ENCODE results near the gene SFSWAP. TPM values are rescaled to one million over a fixed set of nuclear protein-coding genes. Genes with fewer than 3 reads are reported as not detected.
A peak's percentile ranks its signal among the peaks of the same experiment; 100 is the strongest.

The SFSWAP gene
- total RNA-seq, 1 experiment from 2014 or later, result 68.8 TPM

- intact Hi-C loops (cut with micrococcal nuclease), result no loop called here
- DNase-seq (ENCODE audit: unreplicated experiment), result peak; percentile 23
- Mint-ChIP-seq H3K27me3 (ENCODE audit: insufficient read depth, unreplicated experiment) (no peaks in the 10 kb centered on the region), H3K9me3 (ENCODE audit: unreplicated experiment) (no peaks in the 10 kb centered on the region), H3K4me1 (ENCODE audit: insufficient read depth, unreplicated experiment) (no peaks in the 10 kb centered on the region), H3K4me3 (ENCODE audit: unreplicated experiment) (no peak overlapping the region), H3K27ac (ENCODE audit: low read depth, unreplicated experiment) (no peak overlapping the region), H3K36me3 (ENCODE audit: insufficient read depth, unreplicated experiment) (peaks cover 86% of the 10 kb centered on the region)
- no TSS peak for BruUV-seq (replicated peaks)
- POLR2A ChIA-PET, result interaction anchor here (0.9 kb wide), 1 partner anchor 40 kb away, joined by 3 read pairs; no protein-coding TSS in a partner anchor
- TF ChIP-seq, protein P1, sequence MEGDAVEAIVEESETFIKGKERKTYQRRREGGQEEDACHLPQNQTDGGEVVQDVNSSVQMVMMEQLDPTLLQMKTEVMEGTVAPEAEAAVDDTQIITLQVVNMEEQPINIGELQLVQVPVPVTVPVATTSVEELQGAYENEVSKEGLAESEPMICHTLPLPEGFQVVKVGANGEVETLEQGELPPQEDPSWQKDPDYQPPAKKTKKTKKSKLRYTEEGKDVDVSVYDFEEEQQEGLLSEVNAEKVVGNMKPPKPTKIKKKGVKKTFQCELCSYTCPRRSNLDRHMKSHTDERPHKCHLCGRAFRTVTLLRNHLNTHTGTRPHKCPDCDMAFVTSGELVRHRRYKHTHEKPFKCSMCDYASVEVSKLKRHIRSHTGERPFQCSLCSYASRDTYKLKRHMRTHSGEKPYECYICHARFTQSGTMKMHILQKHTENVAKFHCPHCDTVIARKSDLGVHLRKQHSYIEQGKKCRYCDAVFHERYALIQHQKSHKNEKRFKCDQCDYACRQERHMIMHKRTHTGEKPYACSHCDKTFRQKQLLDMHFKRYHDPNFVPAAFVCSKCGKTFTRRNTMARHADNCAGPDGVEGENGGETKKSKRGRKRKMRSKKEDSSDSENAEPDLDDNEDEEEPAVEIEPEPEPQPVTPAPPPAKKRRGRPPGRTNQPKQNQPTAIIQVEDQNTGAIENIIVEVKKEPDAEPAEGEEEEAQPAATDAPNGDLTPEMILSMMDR (IDR thresholded peaks at IDR 0.05; ENCODE audit: unreplicated experiment), result no peak
- CTCF ChIA-PET, result interaction anchor here (0.7 to 1.0 kb wide), 5 partner anchors 12 to 704 kb away, joined by 3 to 5 read pairs (median 3); no protein-coding TSS in a partner anchor
Measured at GRCh38 chr12:131755305-131756113, 44.6 kb downstream of the SFSWAP start.

- H3K4me1 Mint-ChIP-seq (ENCODE audit: insufficient read depth, unreplicated experiment), result no peaks in the 10 kb centered on the region
- POLR2A ChIA-PET, result no interaction called here
- H3K27me3 Mint-ChIP-seq (ENCODE audit: insufficient read depth, unreplicated experiment), result no peaks in the 10 kb centered on the region
- TF ChIP-seq, protein P1 (IDR thresholded peaks at IDR 0.05; ENCODE audit: unreplicated experiment), result no peak
- peaks cover 86% of the 10 kb centered on the region for H3K36me3 Mint-ChIP-seq (ENCODE audit: insufficient read depth, unreplicated experiment)
- CTCF ChIA-PET, result no interaction called here
- no TSS peak for BruUV-seq (replicated peaks)
- H3K9me3 Mint-ChIP-seq (ENCODE audit: unreplicated experiment), result no peaks in the 10 kb centered on the region
- H3K4me3 Mint-ChIP-seq (ENCODE audit: unreplicated experiment), result no peak overlapping the region
- no peak overlapping the region for H3K27ac Mint-ChIP-seq (ENCODE audit: low read depth, unreplicated experiment)
- DNase-seq (ENCODE audit: unreplicated experiment), result no peak
- intact Hi-C loops (cut with micrococcal nuclease), result no loop called here
Measured at GRCh38 chr12:131756441-131756840, 45.6 kb downstream of the SFSWAP start.

DNA sequence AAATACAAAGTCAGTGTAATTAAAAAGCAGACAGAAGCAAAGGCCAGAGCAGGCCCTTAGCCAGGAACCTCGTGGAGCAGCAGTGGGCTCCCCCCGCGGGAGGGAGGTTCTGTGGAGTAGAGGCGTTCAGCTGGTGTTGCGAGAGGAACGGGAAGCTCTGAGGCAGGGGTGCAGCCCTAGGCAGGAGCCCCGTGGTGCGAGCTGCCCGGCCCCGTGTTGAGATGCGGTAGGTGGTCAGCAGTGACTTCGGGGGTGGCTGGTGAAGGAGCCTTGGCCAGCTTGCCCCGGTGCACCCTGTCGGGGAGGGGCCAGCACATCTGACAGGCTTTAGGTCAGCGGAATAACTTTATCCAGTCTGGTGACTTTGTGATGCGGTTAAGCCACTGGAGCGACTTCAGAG, 46.2 kb downstream of the SFSWAP start:
- ChIA-PET CTCF (no interaction called here), POLR2A (no interaction called here)
- no TSS peak for BruUV-seq (replicated peaks)
- no peaks in the 10 kb centered on the region for H3K27me3 Mint-ChIP-seq (ENCODE audit: insufficient read depth, unreplicated experiment)
- peaks cover 86% of the 10 kb centered on the region for H3K36me3 Mint-ChIP-seq (ENCODE audit: insufficient read depth, unreplicated experiment)
- H3K9me3 Mint-ChIP-seq (ENCODE audit: unreplicated experiment), result no peaks in the 10 kb centered on the region
- H3K27ac Mint-ChIP-seq (ENCODE audit: low read depth, unreplicated experiment), result no peak overlapping the region
- H3K4me3 Mint-ChIP-seq (ENCODE audit: unreplicated experiment), result no peak overlapping the region
- no peaks in the 10 kb centered on the region for H3K4me1 Mint-ChIP-seq (ENCODE audit: insufficient read depth, unreplicated experiment)
- TF ChIP-seq, protein P1 (IDR thresholded peaks at IDR 0.05; ENCODE audit: unreplicated experiment), result no peak
- intact Hi-C loops (cut with micrococcal nuclease), result no loop called here
- no peak for DNase-seq (ENCODE audit: unreplicated experiment)

- peaks cover 91% of the 10 kb centered on the region for H3K36me3 Mint-ChIP-seq (ENCODE audit: insufficient read depth, unreplicated experiment)
- CTCF ChIA-PET, result interaction anchor here (1.0 kb wide), 1 partner anchor 9 kb away, joined by 3 read pairs; no protein-coding TSS in a partner anchor
- BruUV-seq (replicated peaks), result no TSS peak
- H3K9me3 Mint-ChIP-seq (ENCODE audit: unreplicated experiment), result no peaks in the 10 kb centered on the region
- TF ChIP-seq, protein P1 (IDR thresholded peaks at IDR 0.05; ENCODE audit: unreplicated experiment), result no peak
- no peak for DNase-seq (ENCODE audit: unreplicated experiment)
- intact Hi-C loops (cut with micrococcal nuclease), result no loop called here
- H3K4me3 Mint-ChIP-seq (ENCODE audit: unreplicated experiment), result no peak overlapping the region
- POLR2A ChIA-PET, result interaction anchor here (1.0 kb wide), 2 partner anchors 9 to 48 kb away, joined by 3 to 4 read pairs; partner anchors contain the start of gene SFSWAP
- no peaks in the 10 kb centered on the region for H3K4me1 Mint-ChIP-seq (ENCODE audit: insufficient read depth, unreplicated experiment)
- H3K27me3 Mint-ChIP-seq (ENCODE audit: insufficient read depth, unreplicated experiment), result no peaks in the 10 kb centered on the region
- no peak overlapping the region for H3K27ac Mint-ChIP-seq (ENCODE audit: low read depth, unreplicated experiment)
Measured at GRCh38 chr12:131758016-131758739, 47.3 kb downstream of the SFSWAP start.

All from MCF 10A (cell line).